HepG2 (cell line): ENCODE results near the gene MUTYH.
"Not testable (repeated sequence)": the region's sequence is repeated elsewhere in the genome, so short reads cannot be mapped to it uniquely, and the experiment has no call there.

ENCODE experiments used
- ATF1 ChIP-seq: IDR thresholded peaks from 2 replicates; pipeline ENCODE4 v1.6.1; 2016; ENCODE audit warnings: mild to moderate bottlenecking, control low read depth
- PHB2 ChIP-seq: fragments of 450-650 bp; IDR thresholded peaks from 2 replicates; pipeline ENCODE4 v1.6.1; 2018; ENCODE audit not compliant: partially characterized antibody
- POLR2AphosphoS5 ChIP-seq: IDR thresholded peaks from 2 replicates; pipeline ENCODE4 v1.6.1; 2012; ENCODE audit warnings: low read depth, low read length
- ZBTB49 ChIP-seq: sonication (generic); formaldehyde crosslinking; IDR thresholded peaks from 2 replicates; pipeline ENCODE4 v1.4.0; 2020; ENCODE audit warnings: missing genetic modification reagents, borderline replicate concordance
- ZNF672 ChIP-seq: sonication (generic); formaldehyde crosslinking; IDR thresholded peaks from 2 replicates; pipeline ENCODE4 v1.8.1; 2022; ENCODE audit warnings: missing genetic modification reagents
- TF ChIP-seq, protein P1 (sequence below): sonication (generic); formaldehyde crosslinking; IDR thresholded peaks from 2 replicates; pipeline ENCODE4 v1.5.0; 2020; ENCODE audit warnings: mild to moderate bottlenecking, missing genetic modification reagents, moderate library complexity

- not testable (repeated sequence) for TF ChIP-seq PHB2; ZNF672 (CRISPR knock-in tag); ZBTB49 (CRISPR knock-in tag); POLR2AphosphoS5; ATF1
- TF ChIP-seq, protein P1, sequence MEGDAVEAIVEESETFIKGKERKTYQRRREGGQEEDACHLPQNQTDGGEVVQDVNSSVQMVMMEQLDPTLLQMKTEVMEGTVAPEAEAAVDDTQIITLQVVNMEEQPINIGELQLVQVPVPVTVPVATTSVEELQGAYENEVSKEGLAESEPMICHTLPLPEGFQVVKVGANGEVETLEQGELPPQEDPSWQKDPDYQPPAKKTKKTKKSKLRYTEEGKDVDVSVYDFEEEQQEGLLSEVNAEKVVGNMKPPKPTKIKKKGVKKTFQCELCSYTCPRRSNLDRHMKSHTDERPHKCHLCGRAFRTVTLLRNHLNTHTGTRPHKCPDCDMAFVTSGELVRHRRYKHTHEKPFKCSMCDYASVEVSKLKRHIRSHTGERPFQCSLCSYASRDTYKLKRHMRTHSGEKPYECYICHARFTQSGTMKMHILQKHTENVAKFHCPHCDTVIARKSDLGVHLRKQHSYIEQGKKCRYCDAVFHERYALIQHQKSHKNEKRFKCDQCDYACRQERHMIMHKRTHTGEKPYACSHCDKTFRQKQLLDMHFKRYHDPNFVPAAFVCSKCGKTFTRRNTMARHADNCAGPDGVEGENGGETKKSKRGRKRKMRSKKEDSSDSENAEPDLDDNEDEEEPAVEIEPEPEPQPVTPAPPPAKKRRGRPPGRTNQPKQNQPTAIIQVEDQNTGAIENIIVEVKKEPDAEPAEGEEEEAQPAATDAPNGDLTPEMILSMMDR (CRISPR knock-in tag) = not testable (repeated sequence)
Observed at GRCh38 chr1:45284858-45285257, 55.4 kb downstream of the MUTYH start.
